PC-3 (cell line): Measurements from ENCODE around the gene GIPC2.

ENCODE experiments used
- EZH2 ChIP-seq: fragments of 300-600 bp; sonication (generic); IDR thresholded peaks from one replicate; pipeline ENCODE4 v1.6.1; 2017; ENCODE audit warnings: antibody characterized with exemption, mild to moderate bottlenecking, low read length; ENCODE audit not compliant: unreplicated experiment
- EZH2phosphoT487 ChIP-seq: fragments of 300-600 bp; sonication (generic); IDR thresholded peaks from 2 replicates; pipeline ENCODE4 v1.6.1; 2018; ENCODE audit warnings: mild to moderate bottlenecking, antibody characterized with exemption, low read length, borderline replicate concordance
- TF ChIP-seq, protein P1 (sequence below): fragments of 300-600 bp; sonication (generic); conservative IDR thresholded peaks from 2 replicates; pipeline ENCODE4 v1.5.1; 2017; ENCODE audit warnings: antibody characterized with exemption, low read depth, mild to moderate bottlenecking, low read length

DNA sequence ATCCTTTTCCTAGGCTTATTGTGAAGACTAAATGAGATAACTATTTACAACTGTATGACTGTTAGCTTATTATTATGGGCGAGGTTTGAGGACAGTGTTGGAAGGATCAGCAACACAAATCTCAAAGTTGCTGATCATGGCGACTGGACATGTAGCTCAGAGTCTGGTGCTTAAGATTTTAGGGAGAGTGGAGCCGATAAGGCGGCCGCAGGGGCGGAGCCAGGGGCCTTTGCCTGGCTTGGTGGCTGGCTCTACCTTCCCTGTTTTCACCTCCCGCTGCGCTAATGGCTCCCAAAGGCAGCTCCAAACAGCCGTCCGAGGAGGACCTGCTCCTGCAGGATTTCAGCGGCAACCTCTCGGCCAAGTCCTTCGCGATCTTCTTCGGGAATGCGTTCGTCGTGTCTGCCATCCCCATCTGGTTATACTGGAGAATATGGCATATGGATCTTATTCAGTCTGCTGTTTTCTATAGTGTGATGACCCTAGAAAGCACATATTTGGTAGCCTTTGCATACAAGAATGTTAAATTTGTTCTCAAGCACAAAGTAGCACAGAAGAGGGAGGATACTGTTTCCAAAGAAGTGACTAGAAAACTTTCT, 45.5 kb downstream of the GIPC2 start:
- TF ChIP-seq EZH2phosphoT487 (no peak), EZH2 (no peak)
- TF ChIP-seq, protein P1, sequence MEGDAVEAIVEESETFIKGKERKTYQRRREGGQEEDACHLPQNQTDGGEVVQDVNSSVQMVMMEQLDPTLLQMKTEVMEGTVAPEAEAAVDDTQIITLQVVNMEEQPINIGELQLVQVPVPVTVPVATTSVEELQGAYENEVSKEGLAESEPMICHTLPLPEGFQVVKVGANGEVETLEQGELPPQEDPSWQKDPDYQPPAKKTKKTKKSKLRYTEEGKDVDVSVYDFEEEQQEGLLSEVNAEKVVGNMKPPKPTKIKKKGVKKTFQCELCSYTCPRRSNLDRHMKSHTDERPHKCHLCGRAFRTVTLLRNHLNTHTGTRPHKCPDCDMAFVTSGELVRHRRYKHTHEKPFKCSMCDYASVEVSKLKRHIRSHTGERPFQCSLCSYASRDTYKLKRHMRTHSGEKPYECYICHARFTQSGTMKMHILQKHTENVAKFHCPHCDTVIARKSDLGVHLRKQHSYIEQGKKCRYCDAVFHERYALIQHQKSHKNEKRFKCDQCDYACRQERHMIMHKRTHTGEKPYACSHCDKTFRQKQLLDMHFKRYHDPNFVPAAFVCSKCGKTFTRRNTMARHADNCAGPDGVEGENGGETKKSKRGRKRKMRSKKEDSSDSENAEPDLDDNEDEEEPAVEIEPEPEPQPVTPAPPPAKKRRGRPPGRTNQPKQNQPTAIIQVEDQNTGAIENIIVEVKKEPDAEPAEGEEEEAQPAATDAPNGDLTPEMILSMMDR: no peak
